Loucy (cell line): ENCODE results near the gene TNNT2.

Experiments used
- CTCF ChIP-seq: fragments of 200-600 bp; sonication (generic); conservative IDR thresholded peaks from 2 replicates; pipeline ENCODE4 v1.5.1; 2014; ENCODE audit warnings: mild to moderate bottlenecking, antibody characterized with exemption, low read length
- EZH2phosphoT487 ChIP-seq: fragments of 200-600 bp; IDR thresholded peaks from 2 replicates; pipeline ENCODE4 v1.6.1; 2018; ENCODE audit warnings: antibody characterized with exemption, mild to moderate bottlenecking, moderate library complexity, borderline replicate concordance

- no peak for TF ChIP-seq CTCF
- TF ChIP-seq EZH2phosphoT487: no peak
These were observed 25.9 kb upstream of the TNNT2 start for GRCh38 chr1:201403359-201403758.
